Hematopoietic multipotent progenitor cell treated with erythropoietin and hydrocortisone succinate and interleukin-3 and kit ligand, for 8 days (in vitro differentiated cells): Measurements from ENCODE around the gene MINDY2.

ENCODE experiments used
- DNase-seq: peaks from one replicate; pipeline ENCODE4 v3.0.0-alpha.2; 2015

The MINDY2 gene, protein sequence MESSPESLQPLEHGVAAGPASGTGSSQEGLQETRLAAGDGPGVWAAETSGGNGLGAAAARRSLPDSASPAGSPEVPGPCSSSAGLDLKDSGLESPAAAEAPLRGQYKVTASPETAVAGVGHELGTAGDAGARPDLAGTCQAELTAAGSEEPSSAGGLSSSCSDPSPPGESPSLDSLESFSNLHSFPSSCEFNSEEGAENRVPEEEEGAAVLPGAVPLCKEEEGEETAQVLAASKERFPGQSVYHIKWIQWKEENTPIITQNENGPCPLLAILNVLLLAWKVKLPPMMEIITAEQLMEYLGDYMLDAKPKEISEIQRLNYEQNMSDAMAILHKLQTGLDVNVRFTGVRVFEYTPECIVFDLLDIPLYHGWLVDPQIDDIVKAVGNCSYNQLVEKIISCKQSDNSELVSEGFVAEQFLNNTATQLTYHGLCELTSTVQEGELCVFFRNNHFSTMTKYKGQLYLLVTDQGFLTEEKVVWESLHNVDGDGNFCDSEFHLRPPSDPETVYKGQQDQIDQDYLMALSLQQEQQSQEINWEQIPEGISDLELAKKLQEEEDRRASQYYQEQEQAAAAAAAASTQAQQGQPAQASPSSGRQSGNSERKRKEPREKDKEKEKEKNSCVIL

GRCh38 chr15:58770857-58771620, at the start of gene MINDY2:
MINDY2 (plus strand) TSS chr15:58771302; CDS start chr15:58771396, 94 bp downstream.
- peak; percentile 98 for DNase-seq

DNA sequence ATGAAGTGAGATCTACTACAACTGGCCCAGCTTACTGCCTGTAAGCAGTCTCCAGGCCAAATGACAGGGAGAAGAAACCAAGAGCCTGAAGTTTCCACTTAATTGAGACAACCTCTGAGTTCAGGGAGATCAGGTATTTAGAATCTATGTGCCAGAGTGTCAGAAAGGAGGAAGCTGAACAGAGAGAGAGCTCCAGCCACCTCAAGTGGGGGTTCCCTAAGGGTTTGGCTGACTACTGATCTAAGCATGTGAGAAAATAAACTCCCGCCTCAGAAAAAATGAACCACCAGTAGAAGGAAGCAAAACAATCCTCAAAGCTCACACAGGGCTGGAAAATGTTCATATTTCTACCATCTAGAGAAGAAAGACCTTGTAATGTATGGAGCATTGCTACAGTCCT, 46.6 kb upstream of the MINDY2 start:
- no peak for DNase-seq

DNA sequence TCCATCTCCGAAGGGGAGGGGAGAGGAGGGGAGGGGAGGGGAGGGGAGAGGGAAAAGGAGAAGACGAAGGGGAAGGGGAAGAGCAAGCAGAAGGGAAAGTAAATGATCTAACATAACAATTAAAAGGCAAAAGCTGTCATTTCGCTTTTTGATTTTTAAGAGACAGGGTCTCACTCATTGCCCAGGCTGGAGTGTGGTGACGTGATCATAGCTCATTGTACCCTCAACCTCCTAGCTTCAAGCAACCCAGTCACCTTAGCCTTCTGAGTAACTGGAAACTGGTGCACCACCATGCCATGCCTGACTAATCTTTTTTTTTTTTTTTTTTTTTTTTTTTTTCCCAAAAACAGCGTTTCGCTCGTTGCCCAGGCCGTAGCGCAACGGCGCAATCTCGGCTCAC, 44.2 kb upstream of the MINDY2 start:
- no peak for DNase-seq

DNA sequence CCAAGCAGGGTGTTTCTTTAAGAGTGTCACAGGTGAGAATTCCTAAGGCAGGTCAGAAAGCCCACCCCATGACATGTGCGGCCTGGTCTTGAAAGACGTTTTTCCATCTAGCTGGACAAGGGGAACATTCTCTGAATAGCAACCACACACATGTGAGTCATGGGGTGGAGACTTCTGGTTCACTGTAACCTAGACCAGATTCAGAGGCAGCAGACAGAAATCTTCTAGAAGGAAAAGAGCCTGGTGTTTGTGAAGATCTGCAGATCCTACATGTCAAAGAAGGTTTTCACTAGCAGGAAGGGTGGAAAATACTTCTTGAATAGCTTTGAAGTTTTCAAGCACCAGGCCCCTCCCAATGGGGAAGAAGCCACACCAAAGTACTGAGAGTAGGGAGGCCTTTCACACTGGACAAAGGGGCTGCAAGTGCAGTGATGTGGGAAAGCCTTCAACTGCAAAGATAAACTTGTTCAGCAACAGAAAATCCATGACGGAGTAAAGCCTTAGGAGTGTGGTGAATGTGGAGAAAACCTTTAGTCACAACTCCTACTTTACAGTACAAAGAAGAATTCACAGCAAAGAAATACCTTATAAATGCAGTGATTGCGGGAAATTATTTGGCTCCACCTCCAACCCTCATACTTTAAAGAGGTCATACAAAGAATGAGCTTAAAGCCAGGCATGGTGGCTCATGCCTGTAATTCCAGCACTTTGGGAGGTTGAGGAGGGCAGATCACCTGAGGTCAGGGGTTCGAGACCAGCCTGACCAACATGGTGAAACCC, 39.2 kb upstream of the MINDY2 start:
- DNase-seq = peak; percentile 42

GRCh38 chr15:58732625-58733363, 38.3 kb upstream of the MINDY2 start:
- peak; percentile 63 for DNase-seq

GRCh38 chr15:58734859-58735258, 36.2 kb upstream of the MINDY2 start:
- no peak for DNase-seq

GRCh38 chr15:58736018-58736643, 35.0 kb upstream of the MINDY2 start:
- DNase-seq = no peak

- DNase-seq = no peak
Measured at GRCh38 chr15:58737298-58737697, 33.8 kb upstream of the MINDY2 start.

DNA sequence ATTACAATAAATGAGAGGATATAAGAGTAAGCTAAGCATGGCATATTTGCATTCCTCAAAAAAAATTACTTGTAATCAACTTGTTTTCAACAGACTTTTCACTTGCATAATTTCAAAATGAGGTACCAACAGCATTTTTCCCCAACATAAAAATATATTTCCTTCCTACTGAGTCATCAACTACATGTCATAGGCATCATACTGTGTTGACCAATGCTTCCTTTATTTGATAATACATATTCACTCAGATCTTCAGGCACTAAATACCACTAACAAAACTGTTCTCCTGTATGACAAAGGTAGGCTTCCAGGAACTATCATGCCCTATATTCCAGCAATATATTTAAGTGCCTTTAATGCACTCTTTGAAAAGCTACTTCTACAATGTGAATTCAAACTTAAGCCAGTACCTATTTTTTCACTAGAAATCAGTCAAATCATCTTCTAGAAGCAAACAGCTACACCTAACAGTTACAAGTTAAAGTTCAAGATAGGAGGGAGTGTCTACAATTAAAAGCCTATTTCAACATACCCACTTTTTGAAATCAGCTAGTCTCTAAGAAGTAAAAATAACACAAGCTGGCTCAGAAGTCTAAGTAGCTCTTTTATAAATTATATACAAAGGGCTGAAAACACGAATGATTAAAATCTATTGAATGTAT, 32.9 kb upstream of the MINDY2 start:
- no peak for DNase-seq

DNA sequence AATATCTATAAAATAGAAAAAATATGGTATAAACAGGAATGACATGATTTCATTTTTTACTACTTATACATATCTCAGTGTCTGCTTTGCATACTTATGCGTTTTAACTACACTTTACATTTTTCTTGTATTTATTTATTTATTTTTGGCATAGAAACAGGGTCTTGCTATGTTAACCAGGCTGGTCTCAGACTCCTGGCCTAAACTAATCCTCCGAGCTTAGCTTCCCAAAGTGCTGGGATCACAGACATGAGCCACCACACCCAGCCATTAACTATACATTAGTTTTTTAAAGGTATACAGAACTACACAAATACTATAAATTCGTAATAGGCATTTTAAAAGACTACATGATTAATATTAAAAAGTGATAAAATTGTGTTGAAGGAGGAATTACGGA, 30.7 kb upstream of the MINDY2 start:
- DNase-seq = no peak

- DNase-seq = no peak
Measured at GRCh38 chr15:58741032-58741431, 30.1 kb upstream of the MINDY2 start.

- DNase-seq = no peak
Measured at GRCh38 chr15:58742022-58742813, 28.9 kb upstream of the MINDY2 start.

DNA sequence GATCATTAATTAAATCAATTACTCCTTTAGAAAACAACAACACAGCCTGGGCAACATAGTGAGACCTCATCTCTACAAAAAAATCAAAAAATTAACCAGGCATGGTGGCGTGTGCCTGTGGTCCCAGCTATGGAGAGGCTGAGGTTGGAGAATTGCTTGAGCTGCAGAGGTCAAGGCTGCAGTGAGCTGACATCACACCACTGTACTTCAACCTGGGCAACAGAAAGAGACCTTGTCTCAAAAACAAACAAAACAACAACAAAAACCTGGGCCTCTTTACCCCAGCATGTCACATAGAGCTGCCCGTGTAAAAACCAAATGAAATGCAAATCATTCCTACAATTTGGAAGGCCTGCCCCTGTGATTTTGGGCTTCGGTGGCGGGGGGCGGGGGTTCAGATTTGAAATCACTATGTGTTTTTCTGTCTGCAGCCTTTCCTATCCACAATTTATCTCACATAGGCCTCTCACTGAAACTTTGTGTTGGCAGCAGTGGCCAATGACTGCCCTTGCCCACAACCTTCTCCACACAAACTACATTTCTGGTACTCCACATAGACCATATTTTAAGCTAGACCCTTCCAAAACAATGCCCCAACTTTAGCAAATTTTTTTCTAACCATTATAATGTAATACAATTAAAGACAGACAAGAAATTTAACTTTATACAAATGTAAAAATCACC, 28.1 kb upstream of the MINDY2 start:
- no peak for DNase-seq

DNA sequence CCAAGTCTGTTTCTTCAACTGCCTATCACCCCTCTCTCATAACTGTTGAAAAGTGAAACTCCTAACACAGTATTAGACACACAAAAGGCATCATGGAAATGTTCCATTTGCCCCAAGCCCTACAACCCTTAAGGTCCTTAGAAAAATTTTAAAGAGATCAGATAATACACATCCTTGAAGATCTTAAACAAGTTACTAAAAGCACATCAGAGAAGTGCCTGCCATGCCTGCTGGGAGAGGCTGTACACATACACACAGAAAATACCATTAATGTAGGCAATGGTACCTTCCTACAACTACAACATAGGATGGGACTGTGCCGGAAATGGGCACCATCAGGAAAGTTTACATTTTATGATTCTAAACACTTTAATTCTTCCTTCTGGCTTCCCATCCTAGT, 24.9 kb upstream of the MINDY2 start:
- no peak for DNase-seq

DNA sequence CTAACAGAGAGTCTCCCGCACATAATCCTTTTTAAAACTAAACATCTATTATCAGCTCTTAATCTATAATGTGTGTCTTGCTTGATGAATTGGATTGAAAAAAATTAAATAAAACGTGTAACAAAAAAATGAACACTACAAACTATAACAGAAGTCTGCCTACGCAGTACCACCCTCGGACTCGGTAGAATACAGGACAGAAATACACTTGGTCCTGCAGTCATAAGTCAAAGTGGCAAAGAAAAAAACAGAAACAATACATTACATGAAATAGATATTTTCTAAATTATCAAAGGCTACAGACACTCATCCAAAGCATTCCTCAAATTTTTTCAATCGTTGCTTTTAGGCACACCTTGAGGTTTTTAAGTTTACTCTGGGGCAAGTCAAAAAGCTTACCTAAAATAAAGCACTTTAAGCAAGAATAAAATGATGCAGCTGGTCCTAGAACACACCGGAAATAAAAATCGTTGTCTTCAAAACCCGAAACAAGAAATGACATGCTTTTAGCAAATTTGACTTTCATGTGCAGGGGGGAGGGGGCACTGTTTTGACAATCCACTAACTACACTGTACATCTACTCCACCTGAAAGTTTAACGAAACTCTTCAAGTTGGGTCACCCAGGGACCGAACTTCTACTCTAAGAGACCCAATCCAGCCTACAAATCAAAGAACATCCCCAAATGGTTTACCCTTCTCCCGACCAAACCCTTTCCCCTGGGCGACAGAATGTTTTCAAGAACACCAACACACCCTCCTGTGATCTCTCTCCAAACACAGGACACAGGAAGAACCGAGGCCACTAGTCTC, 22.9 kb upstream of the MINDY2 start:
- DNase-seq = peak; percentile 71

DNA sequence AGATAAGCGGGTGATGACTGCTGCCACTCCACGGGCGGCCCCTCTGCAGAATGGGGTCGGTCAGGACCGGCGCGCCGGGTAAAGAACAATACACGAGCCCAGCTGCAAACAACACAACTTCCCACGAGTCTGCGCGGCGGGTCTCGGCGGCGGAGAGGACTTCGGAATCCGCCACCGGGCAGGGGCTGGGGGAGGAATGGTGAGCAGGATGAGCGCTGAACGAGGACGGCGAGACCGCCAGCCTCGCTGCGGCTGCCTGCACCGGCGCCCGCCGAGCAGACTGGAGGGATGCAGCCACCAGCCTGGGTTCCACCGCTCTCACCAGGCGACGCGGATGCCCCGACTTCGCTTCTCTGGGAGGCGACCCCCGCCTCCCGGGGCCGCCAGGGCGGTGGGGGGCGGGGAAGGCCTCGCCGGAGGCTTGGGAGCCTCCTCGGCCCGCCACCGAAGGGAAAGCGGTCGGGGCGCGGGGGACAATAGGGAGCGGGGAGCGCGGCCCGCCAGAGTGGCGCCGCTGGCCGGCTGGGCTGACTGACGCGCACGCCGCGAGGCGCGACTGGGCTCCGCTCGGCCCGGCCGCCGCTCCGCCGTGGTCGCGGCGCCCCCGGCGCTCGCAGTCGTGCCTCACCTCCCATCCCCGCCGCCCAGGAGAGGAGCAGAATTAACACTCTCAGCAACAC, 22.1 kb upstream of the MINDY2 start:
- peak; percentile 25 for DNase-seq

DNA sequence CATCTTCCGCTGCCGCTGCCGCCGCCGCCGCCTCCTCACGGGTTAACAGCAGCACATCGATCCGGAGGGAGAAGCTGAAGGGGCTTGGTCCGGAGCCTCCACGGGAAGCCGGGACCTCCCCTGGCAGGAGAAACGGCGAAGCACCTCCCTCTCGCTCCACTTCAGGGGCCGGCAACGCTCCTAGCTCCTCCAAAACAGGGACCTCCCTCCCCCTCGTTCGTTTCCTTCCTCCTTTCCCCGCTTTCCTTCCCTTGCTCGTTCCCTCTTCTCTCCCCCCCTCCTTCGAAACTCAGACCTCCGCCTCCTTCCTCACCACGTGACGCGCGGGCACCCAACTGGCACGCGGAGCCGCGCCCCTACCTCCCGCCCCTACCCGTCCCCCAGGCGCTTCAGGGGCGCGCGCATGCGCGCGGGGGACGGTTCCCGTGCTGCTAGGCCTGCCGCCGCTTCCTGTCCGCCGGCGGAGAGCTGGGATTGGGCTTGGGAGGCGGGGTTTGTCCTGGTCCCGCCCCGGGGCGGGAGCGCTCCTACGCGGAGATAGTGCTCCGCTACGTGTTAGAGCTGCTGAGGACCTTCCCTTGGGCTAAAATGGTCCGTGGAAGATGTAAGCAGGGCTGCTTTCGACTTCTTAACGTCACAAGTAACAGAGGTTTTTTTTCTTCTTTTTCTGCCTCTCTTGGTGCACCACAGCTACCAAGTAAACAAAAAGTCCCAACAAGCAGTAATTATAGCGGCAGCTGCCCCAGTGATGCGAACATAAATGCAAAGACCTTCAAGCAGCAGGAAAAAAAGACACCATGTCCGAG, 21.4 kb upstream of the MINDY2 start, which contains the start of gene ADAM10:
ADAM10 (minus strand) TSS at position 176 of the 806 bp plus-strand sequence; CDS start at position 3, 173 bp downstream.
- peak; percentile 98 for DNase-seq
